K562 (cell line): ENCODE results near the gene ITGB2. TPM values are rescaled to one million over a fixed set of nuclear protein-coding genes. Genes with fewer than 3 reads are reported as not detected.
A peak's percentile ranks its signal among the peaks of the same experiment; 100 is the strongest.

ENCODE experiments used
- ATAC-seq: fragments of 200-7000 bp; cut with Tn5 transposase; 3 replicates; pipeline ENCODE4 v1.9.1; 2020; ENCODE audit warnings: moderate library complexity
- BruUV-seq: library from RNA; stranded (reverse); fragments of 400-500 nt; replicated peaks from 2 replicates; lab custom pipeline; 2021; lab: Mats Ljungman, UMichigan
- CTCF ChIA-PET: fragments of 300-600 bp; formaldehyde crosslinking; extraction: SDS; loops from one replicate; lab custom pipeline; 2021; ENCODE audit warnings: low intra/inter-chr PET ratio; lab: Yijun Ruan, JAX
- POLR2A ChIA-PET: fragments of 300-600, 350-650 bp; sonication (Branson Sonifier 250); formaldehyde crosslinking; extraction: SDS; loops from one replicate; lab custom pipeline; 2021; ENCODE audit warnings: antibody characterized with exemption, inconsistent platforms; lab: Yijun Ruan, JAX
- DNase-seq, 4 experiments: peaks; one replicate each; pipeline versions ENCODE4 v3.0.0 to v3.0.0-alpha.2; 2011 to 2018; ENCODE audit warnings: low spot score in 3 of 4, mixed read lengths in 3 of 4; ENCODE audit errors: extremely low read depth in 1 of 4
- FAIRE-seq: peaks from 2 replicates; lab custom pipeline; 2011; peaks lifted over from hg19 to GRCh38; lab: Jason Lieb, UNC
- H2AFZ ChIP-seq: 2 replicates; pipeline ENCODE4 v1.6.0; 2011; ENCODE audit warnings: low read depth, low read length, control low read depth, inconsistent platforms
- H3K27ac ChIP-seq: fragments of 200-600 bp; 3 replicates; pipeline ENCODE4 v1.8.0; 2011; ENCODE audit warnings: low read depth, mild to moderate bottlenecking, control low read depth, inconsistent platforms, low read length, moderate library complexity, mixed read lengths; ENCODE audit errors: extremely low read depth
- H3K27me3 ChIP-seq, 2 experiments: fragments of 300-600 bp in 1 of 2; 2 replicates in 1 of 2; 3 replicates in 1 of 2; pipeline versions ENCODE4 v1.6.0 to v1.8.0; 2011; ENCODE audit warnings: inconsistent platforms in 2 of 2, low read length in 2 of 2, mild to moderate bottlenecking in 1 of 2, mixed read lengths in 1 of 2, moderate library complexity in 1 of 2; ENCODE audit not compliant: control insufficient read depth in 2 of 2, insufficient read depth in 2 of 2
- H3K36me3 ChIP-seq: fragments of 300-600 bp; 3 replicates; pipeline ENCODE4 v1.8.0; 2011; ENCODE audit warnings: mild to moderate bottlenecking, low read length, inconsistent platforms; ENCODE audit not compliant: control insufficient read depth, insufficient read depth
- H3K4me1 ChIP-seq, 2 experiments: fragments of 200-600 bp in 1 of 2; replicated peaks in 1 of 2; 2 replicates in 1 of 2; 3 replicates in 1 of 2; pipeline versions ENCODE4 v1.5.1 to v1.8.0; 2011; ENCODE audit warnings: inconsistent platforms in 2 of 2, low read length in 2 of 2, mild to moderate bottlenecking in 1 of 2, mixed read lengths in 1 of 2, moderate library complexity in 1 of 2; ENCODE audit not compliant: control insufficient read depth in 2 of 2, insufficient read depth in 2 of 2
- H3K4me2 ChIP-seq: 2 replicates; pipeline ENCODE4 v1.6.1; 2011; ENCODE audit warnings: low read length, control low read depth, inconsistent platforms, mixed read lengths; ENCODE audit not compliant: insufficient read depth
- H3K4me3 ChIP-seq: fragments of 200-600 bp; sonication (generic), shearing (Covaris generic); 2 replicates; pipeline ENCODE4 v1.5.1; 2016; ENCODE audit warnings: control low read depth, inconsistent platforms
- H3K79me2 ChIP-seq: fragments of 200-600 bp; 3 replicates; pipeline ENCODE4 v1.8.0; 2011; ENCODE audit warnings: low read length, inconsistent platforms; ENCODE audit not compliant: control insufficient read depth, insufficient read depth
- H3K9ac ChIP-seq, 2 experiments: 2 replicates each; pipeline versions ENCODE4 v1.6.0 to v1.6.1; 2011; ENCODE audit warnings: low read depth in 2 of 2, low read length in 2 of 2, control low read depth in 1 of 2, inconsistent platforms in 1 of 2, mild to moderate bottlenecking in 1 of 2, mixed read lengths in 1 of 2; ENCODE audit not compliant: insufficient read depth in 1 of 2
- H3K9me1 ChIP-seq: one replicate; pipeline ENCODE4 v1.6.0; 2011; ENCODE audit warnings: inconsistent platforms, mild to moderate bottlenecking, low read length, moderate library complexity; ENCODE audit not compliant: control insufficient read depth, insufficient read depth
- H3K9me3 ChIP-seq: replicated peaks from 2 replicates; pipeline ENCODE4 v1.5.1; 2011; ENCODE audit warnings: low read depth, low read length, inconsistent platforms; ENCODE audit not compliant: control insufficient read depth, insufficient read depth
- H4K20me1 ChIP-seq: replicated peaks from 2 replicates; pipeline ENCODE4 v1.6.1; 2011; ENCODE audit warnings: low read length, inconsistent platforms, mixed read lengths; ENCODE audit not compliant: control insufficient read depth, insufficient read depth
- SRF ChIP-seq, 2 experiments: fragments of 250-450, 450-650 bp in 1 of 2; sonication (Bioruptor Pico) in 1 of 2; sonication (generic) in 1 of 2; formaldehyde crosslinking; IDR thresholded peaks; 2 replicates each; pipeline versions ENCODE4 v1.5.0 to v1.5.1; 2020 to 2022; ENCODE audit warnings: mild to moderate bottlenecking in 1 of 2, missing genetic modification reagents in 1 of 2
- SRSF3 ChIP-seq: fragments of 200-400 bp; formaldehyde crosslinking; IDR thresholded peaks from 2 replicates; pipeline ENCODE4 v1.6.1; 2016; ENCODE audit warnings: mild to moderate bottlenecking, low read length, moderate library complexity; ENCODE audit not compliant: insufficient read depth
- ZFPM2 ChIP-seq: fragments of 250-450 bp; sonication (Bioruptor Pico); IDR thresholded peaks from 2 replicates; pipeline ENCODE4 v1.5.1; 2022; ENCODE audit warnings: mild to moderate bottlenecking
- ZKSCAN1 ChIP-seq: fragments of 150-350 bp; IDR thresholded peaks from 2 replicates; pipeline ENCODE4 v1.6.1; 2016; ENCODE audit warnings: low read depth, low read length
- WGBS: fragments of 100-300 bp; shearing (Covaris generic); methylation state at CpG from one replicate; pipeline ENCODE4 v1.1.6; 2016; ENCODE audit warnings: low coverage, mixed read lengths; ENCODE audit not compliant: insufficient coverage; ENCODE audit errors: missing lambda C conversion rate; 5-methylcytosine and 5-hydroxymethylcytosine counted together
- in situ Hi-C: fragments of 300-500 bp; cut with MboI; formaldehyde crosslinking; loops from 4 replicates; pipeline ENCODE4 v1.15.0; 2018; ENCODE audit warnings: inconsistent platforms, mixed read lengths
- intact Hi-C: fragments of 100-400 bp; cut with micrococcal nuclease; formaldehyde crosslinking; loops from 2 replicates; pipeline ENCODE4 v1.14.2; 2022
- polyA plus RNA-seq, 8 experiments: library from polyadenylated mRNA; depleted of rRNA in 4 of 8; stranded (reverse) in 5 of 8; unstranded in 3 of 8; fragments of >200 nt; fragmentation: Nextera tagmentation in 2 of 8; fragmentation: Illumina TruSeq in 1 of 8; extraction: Ambion mirVana in 2 of 8; extraction: Trizol in 1 of 8; gene quantifications; 2 replicates each; pipeline versions ENCODE4 v1.2.1 to v1.2.3, GENCODE V29; 2011 to 2014; ENCODE audit warnings: inconsistent platforms in 1 of 8, missing spikeins in 1 of 8
- total RNA-seq, 7 experiments: library from RNA; depleted of rRNA in 6 of 7; stranded (reverse); fragments of >200 nt in 6 of 7; fragmentation: Illumina TruSeq in 2 of 7; extraction: Trizol in 2 of 7; gene quantifications; 2 replicates each; pipeline versions ENCODE4 v1.2.1 to v1.2.3, GENCODE V29; 2011 to 2021; ENCODE audit warnings: low replicate concordance in 1 of 7

ITGB2 gene
- total and polyA plus RNA-seq, 9 of the 15 experiments (the other 6 are each of a cell fraction or from before 2014, with no cell fraction given): 0.07 to 1.3 (median 0.51) TPM; not detected in 2

DNA sequence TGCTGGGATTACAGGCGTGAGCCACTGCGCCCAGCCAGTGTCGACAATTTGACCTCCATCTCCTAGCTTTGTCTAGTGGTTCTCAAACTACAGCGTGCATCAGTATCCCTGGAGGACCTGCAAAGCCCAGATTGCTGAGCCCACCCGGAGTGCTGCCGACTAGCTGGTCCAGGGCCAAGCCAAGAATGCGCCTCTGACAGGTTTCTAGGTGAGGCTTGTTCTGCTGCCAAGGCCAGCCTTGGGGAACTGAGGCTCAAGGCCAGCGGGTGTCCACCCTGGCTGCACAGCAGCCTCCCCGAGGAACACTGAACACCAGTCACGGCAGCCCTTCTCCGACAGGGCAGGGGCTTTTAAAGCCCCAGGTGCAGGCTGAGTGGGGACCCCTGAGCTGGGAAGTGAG lies 37.4 kb downstream of the ITGB2 start:
- FAIRE-seq (no peak), DNase-seq (no peak), ATAC-seq (no peak)
- H3K4me3 ChIP-seq: no peak overlapping the region
- no peak overlapping the region for H2AFZ ChIP-seq
- peaks cover 4% of the 10 kb centered on the region; the same call in 1 of the 2 replicates for H4K20me1 ChIP-seq
- no peaks in the 10 kb centered on the region for H3K9me3 ChIP-seq
- 0 out of 4 replicates have a peak overlapping the region, but pooled peaks of 1 of the 2 experiments have one; percentile 29 for H3K9ac ChIP-seq
- POLR2A ChIA-PET: interaction anchor here (1.1 to 1.9 kb wide), 3 partner anchors 9 to 15 kb away, joined by 4 to 8 read pairs (median 5); partner anchors contain the start of gene PTTG1IP
- no peaks in the 10 kb centered on the region for H3K9me1 ChIP-seq
- no peaks in the 10 kb centered on the region for H3K79me2 ChIP-seq
- CTCF ChIA-PET: no interaction called here
- H3K27me3 ChIP-seq: peaks cover 6 to 24% of the 10 kb centered on the region in 2 experiments; a peak in 4 of 5 replicates
- no TSS peak for BruUV-seq
- H3K27ac ChIP-seq: no peak overlapping the region
- 68% methylated on average over 11 of the region's 11 CpGs for WGBS
- no peaks in the 10 kb centered on the region for H3K36me3 ChIP-seq
- in situ Hi-C loops: no loop called here
- intact Hi-C loops: no loop called here
- TF ChIP-seq SRSF3: no peak
- TF ChIP-seq ZFPM2 (CRISPR knock-in tag): no peak
- TF ChIP-seq ZKSCAN1: no peak
- TF ChIP-seq SRF (CRISPR knock-in tag; IDR thresholded peaks at IDR 0.05): no peak
- peaks cover 30 to 37% of the 10 kb centered on the region in 2 experiments for H3K4me1 ChIP-seq
- no peak overlapping the region for H3K4me2 ChIP-seq
